ENCODE results near the gene PFDN1.

PFDN1 gene

GRCh38 chr5:140325486-140325885 lies 22.6 kb upstream of the PFDN1 start:
- no peak overlapping the region for H3K4me3 ChIP-seq (ENCODE audit: low read length)

GRCh38 chr5:140324617-140325241 lies 21.8 kb upstream of the PFDN1 start:
- Histone ChIP-seq H3K9me3 (ENCODE audit: control insufficient read depth, insufficient read depth, low read length) (no peaks in the 10 kb centered on the region), H3K4me1 (ENCODE audit: control insufficient read depth, low read length) (no peaks in the 10 kb centered on the region), H3F3A (ENCODE audit: control insufficient read depth, insufficient read depth) (no peaks in the 10 kb centered on the region), H3K27me3 (ENCODE audit: control insufficient read depth, low read length) (peaks cover 17% of the 10 kb centered on the region), H4K20me1 (ENCODE audit: control insufficient read depth, insufficient read depth, low read depth, low read length) (no peaks in the 10 kb centered on the region), H3K27ac (ENCODE audit: low read depth, low read length) (no peak overlapping the region), H3K79me2 (ENCODE audit: control insufficient read depth, low read length) (no peaks in the 10 kb centered on the region), H3K4me2 (ENCODE audit: low read length) (no peak overlapping the region), H3K4me3 (ENCODE audit: low read length) (no peak overlapping the region), H3K36me3 (ENCODE audit: control insufficient read depth, low read length) (no peaks in the 10 kb centered on the region), H3K9me2 (replicated peaks; ENCODE audit: control insufficient read depth, low read length) (no peaks in the 10 kb centered on the region)
- TF ChIP-seq CTCF (IDR thresholded peaks at IDR 0.05; ENCODE audit: low read depth, low read length, poor library complexity, severe bottlenecking) (no peak), EZH2phosphoT487 (IDR thresholded peaks at IDR 0.05; ENCODE audit: borderline replicate concordance, low read length) (no peak)

More at GRCh38 chr5:140325486-140325885, 22.6 kb upstream of the PFDN1 start:
- Histone ChIP-seq H3K9me3 (ENCODE audit: control insufficient read depth, insufficient read depth, low read length) (no peaks in the 10 kb centered on the region), H3K36me3 (ENCODE audit: control insufficient read depth, low read length) (no peaks in the 10 kb centered on the region), H3K9me2 (replicated peaks; ENCODE audit: control insufficient read depth, low read length) (no peaks in the 10 kb centered on the region), H4K20me1 (ENCODE audit: control insufficient read depth, insufficient read depth, low read depth, low read length) (no peaks in the 10 kb centered on the region), H3F3A (ENCODE audit: control insufficient read depth, insufficient read depth) (no peaks in the 10 kb centered on the region), H3K79me2 (ENCODE audit: control insufficient read depth, low read length) (no peaks in the 10 kb centered on the region), H3K27ac (ENCODE audit: low read depth, low read length) (no peak overlapping the region), H3K4me2 (ENCODE audit: low read length) (no peak overlapping the region), H3K4me1 (ENCODE audit: control insufficient read depth, low read length) (no peaks in the 10 kb centered on the region), H3K27me3 (ENCODE audit: control insufficient read depth, low read length) (peaks cover 17% of the 10 kb centered on the region)
- TF ChIP-seq CTCF (IDR thresholded peaks at IDR 0.05; ENCODE audit: low read depth, low read length, poor library complexity, severe bottlenecking) = no peak
- no peak for TF ChIP-seq EZH2phosphoT487 (IDR thresholded peaks at IDR 0.05; ENCODE audit: borderline replicate concordance, low read length)

DNA sequence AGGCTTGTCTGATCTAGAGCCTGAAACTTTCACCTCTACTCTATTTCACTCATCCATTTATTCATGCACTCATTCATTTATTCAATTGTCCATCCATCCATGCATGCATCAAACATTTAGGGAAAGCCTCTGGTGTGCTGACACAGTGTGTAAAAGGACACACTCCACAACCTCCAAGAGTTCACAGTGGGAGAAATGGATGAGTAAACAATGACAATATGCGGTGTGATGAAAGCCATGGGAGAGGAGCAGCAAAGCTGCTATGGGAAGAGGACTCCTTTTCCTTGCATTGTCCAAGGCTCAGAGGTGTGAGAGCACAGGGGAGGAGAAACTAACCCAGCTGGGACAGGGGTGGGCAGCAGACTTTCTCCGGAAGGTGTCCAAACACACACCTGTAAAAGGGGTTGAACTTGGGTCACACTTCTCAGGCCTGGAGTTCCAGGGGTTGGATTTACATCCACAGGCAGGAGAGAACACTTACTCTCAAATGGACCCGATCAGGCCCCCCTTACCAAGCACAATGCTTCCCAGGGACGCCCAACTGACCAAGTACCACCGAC lies 21.2 kb upstream of the PFDN1 start:
- no peak overlapping the region for H3K4me2 ChIP-seq (ENCODE audit: low read length)
- no peaks in the 10 kb centered on the region for H3K4me1 ChIP-seq (ENCODE audit: control insufficient read depth, low read length)
- no peaks in the 10 kb centered on the region for H3K9me3 ChIP-seq (ENCODE audit: control insufficient read depth, insufficient read depth, low read length)
- H3K36me3 ChIP-seq (ENCODE audit: control insufficient read depth, low read length) = no peaks in the 10 kb centered on the region
- peaks cover 11% of the 10 kb centered on the region for H3K27me3 ChIP-seq (ENCODE audit: control insufficient read depth, low read length)
- H3F3A ChIP-seq (ENCODE audit: control insufficient read depth, insufficient read depth) = no peaks in the 10 kb centered on the region
- no peaks in the 10 kb centered on the region for H3K9me2 ChIP-seq (replicated peaks; ENCODE audit: control insufficient read depth, low read length)
- H3K27ac ChIP-seq (ENCODE audit: low read depth, low read length) = no peak overlapping the region
- no peak overlapping the region for H3K4me3 ChIP-seq (ENCODE audit: low read length)
- no peaks in the 10 kb centered on the region for H3K79me2 ChIP-seq (ENCODE audit: control insufficient read depth, low read length)
- no peaks in the 10 kb centered on the region for H4K20me1 ChIP-seq (ENCODE audit: control insufficient read depth, insufficient read depth, low read depth, low read length)
- TF ChIP-seq EZH2phosphoT487 (IDR thresholded peaks at IDR 0.05; ENCODE audit: borderline replicate concordance, low read length) (no peak), CTCF (IDR thresholded peaks at IDR 0.05; ENCODE audit: low read depth, low read length, poor library complexity, severe bottlenecking) (no peak)
